ENCODE results near the gene LRP2.
"Not testable (repeated sequence)": the region's sequence is repeated elsewhere in the genome, so short reads cannot be mapped to it uniquely, and the experiment has no call there.

Gene LRP2

GRCh38 chr2:169165791-169166190, 196.5 kb downstream of the LRP2 start:
- DNase-seq = no peak

GRCh38 chr2:169164311-169164710, 198.0 kb downstream of the LRP2 start:
- DNase-seq = no peak

GRCh38 chr2:169162613-169163012, 199.7 kb downstream of the LRP2 start:
- no peak for DNase-seq

- DNase-seq = no peak
Measured at GRCh38 chr2:169160926-169161481, 201.3 kb downstream of the LRP2 start.

GRCh38 chr2:169159686-169160085, 202.6 kb downstream of the LRP2 start:
- no peak for DNase-seq

- DNase-seq = no peak
Measured at GRCh38 chr2:169158874-169159273, 203.5 kb downstream of the LRP2 start.

- DNase-seq = no peak
Measured at GRCh38 chr2:169146220-169146619, 216.1 kb downstream of the LRP2 start.

- DNase-seq = no peak
Measured at GRCh38 chr2:169143998-169144397, 218.3 kb downstream of the LRP2 start.

GRCh38 chr2:169141713-169142352, 220.5 kb downstream of the LRP2 start:
- peak; percentile 5 for DNase-seq

GRCh38 chr2:169139993-169140767, 222.2 kb downstream of the LRP2 start:
- no peak for DNase-seq

GRCh38 chr2:169139145-169139544, 223.2 kb downstream of the LRP2 start:
- DNase-seq = no peak

- DNase-seq = no peak
Measured at GRCh38 chr2:169137924-169138323, 224.4 kb downstream of the LRP2 start.

- no peak for DNase-seq
Measured at GRCh38 chr2:169136885-169137534, 225.3 kb downstream of the LRP2 start.

GRCh38 chr2:169136428-169136827, 225.9 kb downstream of the LRP2 start:
- DNase-seq = not testable (repeated sequence)

- not testable (repeated sequence) for DNase-seq
Measured at GRCh38 chr2:169134272-169134671, 228.1 kb downstream of the LRP2 start.

- DNase-seq = no peak
Measured at GRCh38 chr2:169131587-169132512, 230.5 kb downstream of the LRP2 start.

- no peak for DNase-seq
Measured at GRCh38 chr2:169129703-169130243, 232.6 kb downstream of the LRP2 start.

- DNase-seq = no peak
Measured at GRCh38 chr2:169119851-169120250, 242.5 kb downstream of the LRP2 start.

- no peak for DNase-seq
Measured at GRCh38 chr2:169119123-169119760, 243.1 kb downstream of the LRP2 start.

- DNase-seq = no peak
Measured at GRCh38 chr2:169118060-169118459, 244.3 kb downstream of the LRP2 start.

- no peak for DNase-seq
Measured at GRCh38 chr2:169116993-169117392, 245.3 kb downstream of the LRP2 start.

- no peak for DNase-seq
Measured at GRCh38 chr2:169116327-169116726, 246.0 kb downstream of the LRP2 start.

Data from NCI-H2171 (cell line).